GM18873 (cell line): ENCODE measurements around the gene TCP11X2.
A peak's percentile ranks its signal among the peaks of the same experiment; 100 is the strongest.
"Not testable (repeated sequence)": the region's sequence is repeated elsewhere in the genome, so short reads cannot be mapped to it uniquely, and the experiment has no call there.

Experiments
- ATAC-seq: cut with Tn5 transposase; IDR thresholded peaks from one replicate; pipeline ENCODE4 v1.9.1; 2021; ENCODE audit warnings: mild to moderate bottlenecking, moderate library complexity, moderate number of reproducible peaks; ENCODE audit not compliant: unreplicated experiment, low FRiP score

TCP11X2 gene

DNA sequence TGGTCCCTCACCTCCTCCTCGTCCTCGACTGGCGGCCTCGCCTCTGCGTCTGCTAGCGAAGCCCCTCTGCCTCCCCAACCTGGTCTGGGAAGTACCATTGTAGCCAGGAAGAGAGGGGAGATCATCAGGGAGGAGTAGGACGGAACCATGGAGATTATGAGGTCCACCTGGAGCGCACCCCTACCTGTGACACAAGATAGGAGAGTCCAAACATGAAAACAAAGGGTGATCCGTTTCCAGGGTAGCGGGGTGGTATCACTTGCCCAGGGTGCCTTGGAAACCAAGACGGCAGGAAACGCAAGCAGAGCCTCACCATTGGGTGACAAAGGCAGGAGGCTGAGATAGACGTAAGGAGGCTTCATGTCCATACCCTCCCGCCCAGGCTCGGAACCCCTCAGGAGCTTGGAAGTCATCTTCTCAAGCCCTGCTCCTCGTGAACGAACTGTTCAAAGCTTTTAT lies at the start of gene TCP11X2:
Gene TCP11X2, minus strand, starts transcription at position 51 of the 459 bp plus-strand sequence.
- ATAC-seq: not testable (repeated sequence)

DNA sequence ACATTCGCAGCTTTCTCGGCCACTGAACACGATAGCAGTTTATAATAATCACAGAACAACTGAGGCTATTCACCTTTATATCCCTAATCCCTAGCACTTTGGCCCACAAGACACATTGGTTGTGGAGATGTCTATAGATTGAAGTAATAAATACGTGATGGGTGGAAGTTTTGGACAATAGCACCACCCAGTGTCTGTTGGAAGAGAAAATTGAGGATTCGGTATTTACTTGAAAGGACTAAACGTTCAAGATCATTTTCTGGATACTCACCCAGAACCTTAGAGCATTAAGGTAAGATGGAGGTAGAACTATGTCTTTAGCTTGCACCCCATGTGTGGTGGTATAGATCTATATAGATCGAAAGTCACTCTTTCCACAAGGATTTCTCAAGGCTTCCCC lies 45.7 kb upstream of the TCP11X2 start:
- no peak for ATAC-seq

DNA sequence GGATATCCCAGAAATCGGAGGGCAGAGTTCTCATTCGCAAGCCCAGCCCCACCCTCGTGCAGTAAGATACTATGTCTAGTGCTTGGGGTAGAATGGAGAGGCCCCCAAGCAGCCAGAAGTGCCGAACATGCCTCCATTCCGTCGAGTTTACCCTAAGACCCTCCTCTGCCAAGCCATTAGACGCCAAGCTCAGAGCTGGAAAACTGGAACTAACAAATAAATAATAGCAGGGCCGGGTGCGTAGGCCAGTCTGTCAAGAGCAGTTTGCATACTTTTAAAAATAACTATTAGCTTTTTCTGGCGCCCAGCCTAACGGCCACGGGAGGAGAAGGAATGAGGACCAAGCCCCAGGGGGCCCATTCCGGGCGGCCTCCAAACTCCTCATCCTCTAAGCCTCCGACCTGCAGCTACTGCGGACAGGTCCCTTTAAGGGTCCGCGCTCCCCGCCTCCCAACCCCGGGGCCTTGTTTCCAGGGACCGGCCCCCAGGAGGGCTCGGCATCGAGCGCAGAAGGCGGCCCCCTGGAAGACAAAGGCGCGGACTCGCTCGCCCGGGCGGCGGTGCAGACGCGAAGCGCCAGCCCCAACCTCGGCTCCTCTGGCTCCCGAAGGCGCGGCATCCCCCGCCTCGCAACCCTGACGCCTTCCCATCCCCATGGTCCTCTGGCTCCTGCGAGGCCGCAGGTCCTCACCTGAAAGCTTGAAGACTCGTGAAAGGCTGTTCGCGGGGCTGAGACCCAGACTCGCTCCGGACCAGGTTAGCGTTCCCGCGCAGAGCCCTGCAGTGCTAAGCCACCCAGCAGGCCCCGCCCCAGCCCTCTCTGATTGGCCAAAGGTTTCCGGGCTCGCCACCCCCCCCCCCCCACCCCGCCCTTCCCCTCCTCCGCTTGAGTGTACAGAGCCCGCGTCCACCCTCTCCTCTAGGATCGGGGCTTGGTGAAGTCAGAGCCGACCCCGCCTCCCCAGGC lies 44.6 kb upstream of the TCP11X2 start, which contains the start of gene TMSB15A:
Gene TMSB15A, minus strand, starts transcription at position 765 of the 967 bp plus-strand sequence.
- peak; percentile 65 for ATAC-seq

DNA sequence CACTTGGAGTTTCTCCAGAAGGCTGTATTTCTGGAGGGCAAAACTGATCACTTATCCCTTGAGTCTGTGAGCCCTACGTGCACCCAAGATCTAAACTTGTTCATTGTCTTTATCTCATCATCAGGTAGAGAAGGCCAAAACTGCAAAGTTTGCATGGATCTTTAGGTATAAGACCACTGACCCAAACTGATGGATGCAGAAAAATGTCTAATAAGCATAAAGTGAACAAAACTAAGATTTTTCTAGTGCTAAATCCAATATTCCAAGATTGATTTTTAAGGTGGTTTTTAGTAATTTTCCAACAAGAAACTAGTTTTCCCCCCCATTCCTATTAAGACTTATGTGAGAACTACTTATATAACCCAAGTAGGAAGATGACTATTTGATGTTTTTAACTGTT lies 42.9 kb upstream of the TCP11X2 start:
- ATAC-seq: no peak

DNA sequence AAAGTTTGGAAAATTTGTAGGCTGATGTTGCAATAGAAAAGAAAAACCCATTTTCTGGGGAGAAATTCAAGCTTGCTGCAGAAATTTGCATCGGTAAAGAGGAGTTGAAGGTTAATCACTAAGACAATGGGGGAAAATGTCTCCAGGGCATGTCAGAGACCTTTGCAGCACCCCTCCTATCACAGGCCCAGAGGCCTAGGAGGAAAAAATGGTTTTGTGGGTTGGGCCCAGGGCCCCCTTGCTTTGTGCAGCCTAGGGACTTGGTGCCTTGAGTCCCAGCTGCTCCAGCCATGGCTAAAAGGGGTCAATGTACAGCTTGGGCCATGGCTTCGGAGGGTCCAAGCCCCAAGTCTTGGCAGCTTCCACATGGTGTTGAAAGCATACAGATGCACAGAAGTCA lies 27.1 kb upstream of the TCP11X2 start:
- no peak for ATAC-seq

- ATAC-seq: no peak
These were observed 20.2 kb upstream of the TCP11X2 start for GRCh38 chrX:102491766-102492165.

DNA sequence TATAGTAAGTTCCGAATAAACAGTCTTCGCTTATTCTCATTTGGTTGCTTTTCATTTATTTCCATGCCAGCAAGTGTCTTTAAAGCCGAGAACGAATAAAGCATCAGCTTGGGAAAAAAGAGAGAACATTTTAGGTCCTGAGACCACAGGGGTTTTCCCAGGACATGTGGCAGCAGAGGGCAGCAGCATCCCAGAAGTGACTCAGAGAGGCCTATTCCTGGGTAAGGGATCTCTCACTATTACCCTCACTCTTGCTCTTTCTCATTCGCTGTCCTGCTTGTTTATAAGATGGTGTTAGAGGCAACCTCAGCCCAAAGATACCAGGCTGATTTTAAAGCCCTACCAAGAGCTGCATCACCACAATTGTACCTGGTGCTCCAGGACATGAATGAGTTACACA lies 7.2 kb upstream of the TCP11X2 start:
- not testable (repeated sequence) for ATAC-seq

DNA sequence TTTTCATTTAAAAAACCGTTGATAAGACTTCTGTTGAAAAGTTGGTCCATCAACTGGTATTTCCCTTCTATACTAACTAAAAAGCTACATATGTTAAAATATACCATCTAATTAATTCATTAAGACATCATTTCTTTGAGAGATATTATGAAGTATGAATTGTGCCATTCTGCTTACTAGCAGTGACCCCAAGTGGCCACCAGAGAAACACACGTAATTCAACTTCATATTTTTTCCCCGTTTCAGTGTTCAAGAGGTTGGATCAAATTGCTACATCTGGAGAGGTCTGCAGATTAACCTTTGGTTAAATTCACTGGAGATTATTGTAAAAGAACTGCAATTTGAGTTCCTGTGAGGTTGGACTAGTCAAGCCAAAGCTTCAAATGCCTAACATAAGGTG lies 1.4 kb downstream of the TCP11X2 start:
- not testable (repeated sequence) for ATAC-seq

GRCh38 chrX:102458615-102459014 lies 13.0 kb downstream of the TCP11X2 start:
- not testable (repeated sequence) for ATAC-seq

GRCh38 chrX:102439908-102440307 lies 31.7 kb downstream of the TCP11X2 start, which contains the start of gene NXF2B:
NXF2B (minus strand) TSS chrX:102440008; CDS start chrX:102380036, 59,972 bp downstream.
- ATAC-seq: not testable (repeated sequence)

- ATAC-seq: not testable (repeated sequence)
These were observed 57.1 kb downstream of the TCP11X2 start for GRCh38 chrX:102414493-102414892.
